ENCODE data around the gene AKR1D1.

- no peak for TF ChIP-seq CTCF (IDR thresholded peaks at IDR 0.05; ENCODE audit: low read length)
- no peak for TF ChIP-seq EZH2phosphoT487 (IDR thresholded peaks at IDR 0.05; ENCODE audit: low read length)
- no peak for TF ChIP-seq EZH2 (optimal IDR thresholded peaks at IDR 0.05; ENCODE audit: low read depth, low read length)
Observed at GRCh38 chr7:138167222-138167621, 91.0 kb downstream of the AKR1D1 start.
